HL-60 (cell line): Measurements from ENCODE around the gene TAF6L.

ENCODE experiments used
- DNase-seq, 2 experiments: peaks; one replicate each; pipeline ENCODE4 v3.0.0-alpha.2; 2010 to 2020; ENCODE audit warnings: low read depth in 1 of 2, low spot score in 1 of 2
- H3K27ac ChIP-seq: fragments of 250-450 bp; sonication (Bioruptor Pico); replicated peaks from 2 replicates; pipeline ENCODE4 v1.5.1; 2020; ENCODE audit warnings: mild to moderate bottlenecking, moderate library complexity
- H3K27me3 ChIP-seq: fragments of 250-450 bp; sonication (Bioruptor Pico); 2 replicates; pipeline ENCODE4 v1.5.1; 2021; ENCODE audit warnings: mild to moderate bottlenecking, moderate library complexity; ENCODE audit not compliant: insufficient read depth, poor library complexity, severe bottlenecking
- H3K4me3 ChIP-seq: replicated peaks from 2 replicates; pipeline ENCODE4 v1.5.1; 2011; ENCODE audit warnings: mild to moderate bottlenecking, control low read depth, low read length; ENCODE audit not compliant: insufficient read depth
- CTCF ChIP-seq: IDR thresholded peaks from one replicate; pipeline ENCODE4 v1.5.1; 2011; ENCODE audit warnings: low read length, control low read depth, inconsistent platforms; ENCODE audit not compliant: insufficient read depth
- GABPA ChIP-seq: IDR thresholded peaks from 2 replicates; pipeline ENCODE4 v1.6.1; 2012; ENCODE audit warnings: low read depth
- POLR2AphosphoS5 ChIP-seq: IDR thresholded peaks from 2 replicates; pipeline ENCODE4 v1.6.1; 2012; ENCODE audit warnings: low read depth
- REST ChIP-seq: IDR thresholded peaks from 2 replicates; pipeline ENCODE4 v1.6.1; 2012; ENCODE audit warnings: low read depth; ENCODE audit not compliant: insufficient replicate concordance
- SPI1 ChIP-seq: IDR thresholded peaks from 2 replicates; pipeline ENCODE4 v1.6.1; 2012; ENCODE audit warnings: low read depth, mild to moderate bottlenecking, borderline replicate concordance

TAF6L gene

GRCh38 chr11:62830904-62831519, 59.8 kb downstream of the TAF6L start:
- no peak for TF ChIP-seq POLR2AphosphoS5
- TF ChIP-seq REST, result no peak
- TF ChIP-seq GABPA, result no peak
- no peak for TF ChIP-seq SPI1
- TF ChIP-seq CTCF, result no peak
- Histone ChIP-seq H3K27me3 (no peaks in the 10 kb centered on the region), H3K27ac (peak overlapping the region; percentile 92), H3K4me3 (peak overlapping the region; percentile 94)
- DNase-seq, result no peak

GRCh38 chr11:62831520-62832335, 60.5 kb downstream of the TAF6L start, which contains the start of gene STX5:
Gene STX5, minus strand, starts transcription at chr11:62832051. Its CDS starts 808 bp downstream, at chr11:62831243.
- peak; percentile 96 to 99 for DNase-seq
- peak within 1 kb of the TSS; percentile 92 for H3K27ac ChIP-seq
- peak within 1 kb of the TSS; percentile 94 for H3K4me3 ChIP-seq
- peak; percentile 65; the same call in 1 of the 2 replicates for TF ChIP-seq SPI1
- TF ChIP-seq GABPA, result peak; percentile 92
- TF ChIP-seq REST, result peak; percentile 44
- TF ChIP-seq CTCF, result no peak
- no peaks in the 10 kb centered on the region for H3K27me3 ChIP-seq

GRCh38 chr11:62832336-62833234, 61.4 kb downstream of the TAF6L start, which contains the start of gene TEX54:
Gene TEX54, minus strand, starts transcription at chr11:62832841.
- Histone ChIP-seq H3K4me3 (peak within 1 kb of the TSS; percentile 94), H3K27ac (peak within 1 kb of the TSS; percentile 92), H3K27me3 (no peaks in the 10 kb centered on the region)
- no peak for DNase-seq
- no peak for TF ChIP-seq REST
- TF ChIP-seq POLR2AphosphoS5, result peak; percentile 68
